Kidney tubule cell (primary cell): ENCODE results near the gene NDUFAF7.
"Not testable (repeated sequence)": the region's sequence is repeated elsewhere in the genome, so short reads cannot be mapped to it uniquely, and the experiment has no call there.

Experiments used
- DNase-seq: peaks from one replicate; pipeline ENCODE4 v3.0.0-alpha.2; 2018; ENCODE audit warnings: low spot score

Gene NDUFAF7

GRCh38 chr2:37283207-37283606 is 51.7 kb downstream of the NDUFAF7 start:
- DNase-seq: peak; percentile 82

DNA sequence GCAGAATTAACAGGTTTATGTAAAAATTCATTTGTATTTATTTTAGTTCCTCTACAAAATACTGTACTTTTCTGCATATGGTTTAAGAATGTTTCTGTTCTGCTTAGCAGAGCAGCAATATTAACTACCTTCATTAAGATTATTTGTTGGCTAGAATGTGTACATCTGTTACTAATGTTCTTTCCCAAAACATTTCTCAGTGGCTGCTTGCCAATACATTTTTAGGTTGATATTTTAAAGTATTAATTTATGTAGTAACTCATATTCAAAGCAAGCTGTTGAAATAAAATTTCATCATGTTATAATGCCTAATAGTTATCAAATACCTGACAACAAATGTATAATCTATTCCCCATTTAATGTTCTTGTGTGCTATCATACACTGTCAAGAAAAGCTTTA is 52.9 kb downstream of the NDUFAF7 start:
- no peak for DNase-seq

DNA sequence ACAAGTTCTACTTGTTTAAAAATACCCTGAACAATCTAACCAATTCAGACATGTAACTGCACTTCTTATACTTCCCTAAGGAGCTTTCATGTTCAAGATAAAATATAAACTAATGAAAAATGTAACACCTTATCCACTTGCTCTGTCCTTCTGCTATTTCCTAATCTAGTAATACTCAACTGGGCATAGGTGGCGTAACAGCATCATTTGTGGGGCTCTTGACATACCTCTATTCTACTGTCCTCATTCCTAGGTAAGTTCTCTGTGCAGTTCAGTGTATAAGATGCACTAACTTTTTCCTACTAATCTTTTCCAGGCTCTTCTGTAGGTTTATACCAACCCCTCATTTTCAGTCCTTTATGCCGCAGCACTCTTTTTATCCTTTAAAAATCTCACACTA is 56.5 kb downstream of the NDUFAF7 start:
- no peak for DNase-seq

DNA sequence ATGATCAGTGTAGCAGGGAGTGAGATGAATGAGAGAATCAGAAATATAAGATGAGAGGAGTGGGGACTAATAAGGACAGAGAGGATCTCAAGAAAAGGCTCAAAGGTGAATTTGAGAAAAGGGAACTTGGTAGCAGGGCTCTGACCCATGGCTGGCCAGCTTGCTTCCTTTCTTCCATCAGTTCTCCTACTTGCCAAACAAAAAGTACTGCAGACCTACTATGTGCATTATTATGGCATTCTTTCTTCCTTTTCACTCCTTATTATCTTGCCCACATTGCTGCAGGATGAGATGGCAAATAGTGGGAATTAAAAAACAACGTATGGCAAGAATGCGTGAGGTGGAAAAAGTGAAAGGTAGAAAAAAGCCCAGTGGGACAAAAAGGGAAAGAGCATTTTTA is 60.2 kb downstream of the NDUFAF7 start:
- DNase-seq: no peak

DNA sequence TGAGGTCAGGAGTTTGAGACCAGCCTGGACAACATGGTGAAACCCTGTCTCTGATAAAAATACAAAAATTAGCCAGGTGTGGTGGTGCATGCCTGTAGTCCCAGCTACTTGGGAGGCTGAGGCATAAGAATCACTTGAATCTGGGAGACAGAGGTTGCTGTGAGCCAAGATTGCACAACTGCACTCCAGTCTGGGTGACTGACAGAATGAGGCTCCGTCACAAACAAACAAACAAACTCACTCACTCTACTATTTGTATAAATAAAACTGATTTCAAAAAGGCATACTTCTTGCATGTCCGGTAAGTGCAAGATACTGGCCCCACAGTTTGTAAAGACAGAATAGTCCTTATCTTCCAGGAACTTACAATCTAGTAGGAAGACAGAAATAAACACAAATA is 63.4 kb downstream of the NDUFAF7 start:
- DNase-seq: not testable (repeated sequence)

GRCh38 chr2:37295469-37296073 is 64.1 kb downstream of the NDUFAF7 start:
- no peak for DNase-seq

- DNase-seq: no peak
Measured at GRCh38 chr2:37297632-37298031, 66.2 kb downstream of the NDUFAF7 start.
